Colonic mucosa (tissue), 4 donors: ENCODE data around the gene DIP2C. TPM values are rescaled to one million over a fixed set of nuclear protein-coding genes. Genes with fewer than 3 reads are reported as not detected.

Experiments
- DNase-seq: peaks from one replicate; pipeline ENCODE4 v3.0.0-alpha.2; 2020
- H3K27ac ChIP-seq: fragments of 200-600 bp; one replicate; pipeline ENCODE4 v1.8.0; 2021
- H3K27me3 ChIP-seq: fragments of 200-600 bp; one replicate; pipeline ENCODE4 v1.8.0; 2021
- H3K36me3 ChIP-seq: fragments of 200-600 bp; one replicate; pipeline ENCODE4 v1.8.0; 2021
- H3K4me1 ChIP-seq: fragments of 200-600 bp; one replicate; pipeline ENCODE4 v1.8.0; 2021; ENCODE audit warnings: mild to moderate bottlenecking
- H3K4me3 ChIP-seq: fragments of 200-600 bp; one replicate; pipeline ENCODE4 v1.8.0; 2021
- H3K9ac ChIP-seq, 2 donors: one replicate each; pipeline ENCODE4 v1.7.0; 2013; ENCODE audit warnings: control low read depth in 2 of 2, low read depth in 2 of 2, low read length in 2 of 2
- H3K9me3 ChIP-seq: fragments of 200-600 bp; one replicate; pipeline ENCODE4 v1.8.0; 2021
- intact Hi-C: fragments of 100-400 bp; cut with DNase I; formaldehyde crosslinking; loops from one replicate; pipeline ENCODE4 v1.14.1; 2022
- total RNA-seq, 2 donors: library from RNA; stranded (reverse); fragmentation: NEBNext Ultra II Directional in 1 of 2; extraction: Animal tissue kit (Norgen Biotek cat#: 25700) in 1 of 2; gene quantifications; one replicate each; pipeline ENCODE4 v1.2.1, GENCODE V29; 2021
- TF ChIP-seq, protein P1 (sequence below): fragments of 200-600 bp; IDR thresholded peaks from one replicate; pipeline ENCODE4 v1.8.0; 2022; ENCODE audit warnings: antibody characterized with exemption, mild to moderate bottlenecking
- donor health status: healthy.
- donor health status: DM: no; HTN: no; CAD: no.
- donor health status: DM: no; HTN: no; CAD: no.

Gene DIP2C
- total RNA-seq, 2 donors from 2014 or later = 7.6 to 11.2 TPM

GRCh38 chr10:311901-312665 lies 377.4 kb downstream of the DIP2C start:
- TF ChIP-seq, protein P1, sequence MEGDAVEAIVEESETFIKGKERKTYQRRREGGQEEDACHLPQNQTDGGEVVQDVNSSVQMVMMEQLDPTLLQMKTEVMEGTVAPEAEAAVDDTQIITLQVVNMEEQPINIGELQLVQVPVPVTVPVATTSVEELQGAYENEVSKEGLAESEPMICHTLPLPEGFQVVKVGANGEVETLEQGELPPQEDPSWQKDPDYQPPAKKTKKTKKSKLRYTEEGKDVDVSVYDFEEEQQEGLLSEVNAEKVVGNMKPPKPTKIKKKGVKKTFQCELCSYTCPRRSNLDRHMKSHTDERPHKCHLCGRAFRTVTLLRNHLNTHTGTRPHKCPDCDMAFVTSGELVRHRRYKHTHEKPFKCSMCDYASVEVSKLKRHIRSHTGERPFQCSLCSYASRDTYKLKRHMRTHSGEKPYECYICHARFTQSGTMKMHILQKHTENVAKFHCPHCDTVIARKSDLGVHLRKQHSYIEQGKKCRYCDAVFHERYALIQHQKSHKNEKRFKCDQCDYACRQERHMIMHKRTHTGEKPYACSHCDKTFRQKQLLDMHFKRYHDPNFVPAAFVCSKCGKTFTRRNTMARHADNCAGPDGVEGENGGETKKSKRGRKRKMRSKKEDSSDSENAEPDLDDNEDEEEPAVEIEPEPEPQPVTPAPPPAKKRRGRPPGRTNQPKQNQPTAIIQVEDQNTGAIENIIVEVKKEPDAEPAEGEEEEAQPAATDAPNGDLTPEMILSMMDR = no peak
- intact Hi-C loops = no loop called here
- no peak overlapping the region for H3K9ac ChIP-seq
- H3K36me3 ChIP-seq = no peaks in the 10 kb centered on the region
- no peaks in the 10 kb centered on the region for H3K9me3 ChIP-seq
- H3K27me3 ChIP-seq = no peaks in the 10 kb centered on the region
- peaks cover 3% of the 10 kb centered on the region for H3K4me1 ChIP-seq
- H3K4me3 ChIP-seq = no peak overlapping the region
- H3K27ac ChIP-seq = no peak overlapping the region
- DNase-seq = no peak

- intact Hi-C loops = no loop called here
- Histone ChIP-seq H3K9me3 (no peaks in the 10 kb centered on the region), H3K27ac (no peak overlapping the region), H3K4me1 (peaks cover 3% of the 10 kb centered on the region), H3K4me3 (no peak overlapping the region), H3K36me3 (no peaks in the 10 kb centered on the region), H3K27me3 (no peaks in the 10 kb centered on the region), H3K9ac (no peak overlapping the region)
- no peak for DNase-seq
- TF ChIP-seq, protein P1 = no peak
Observed at GRCh38 chr10:310976-311639, 378.4 kb downstream of the DIP2C start.

- no peak overlapping the region for H3K27ac ChIP-seq
- peaks cover 3% of the 10 kb centered on the region for H3K4me1 ChIP-seq
- no peak for DNase-seq
- TF ChIP-seq, protein P1 = no peak
- H3K4me3 ChIP-seq = no peak overlapping the region
- H3K9me3 ChIP-seq = no peaks in the 10 kb centered on the region
- H3K36me3 ChIP-seq = no peaks in the 10 kb centered on the region
- H3K9ac ChIP-seq = no peak overlapping the region
- intact Hi-C loops = no loop called here
- H3K27me3 ChIP-seq = no peaks in the 10 kb centered on the region
Observed at GRCh38 chr10:310371-310770, 379.1 kb downstream of the DIP2C start.

- H3K4me3 ChIP-seq = no peak overlapping the region
Observed at GRCh38 chr10:308572-309085, 380.8 kb downstream of the DIP2C start.

DNA sequence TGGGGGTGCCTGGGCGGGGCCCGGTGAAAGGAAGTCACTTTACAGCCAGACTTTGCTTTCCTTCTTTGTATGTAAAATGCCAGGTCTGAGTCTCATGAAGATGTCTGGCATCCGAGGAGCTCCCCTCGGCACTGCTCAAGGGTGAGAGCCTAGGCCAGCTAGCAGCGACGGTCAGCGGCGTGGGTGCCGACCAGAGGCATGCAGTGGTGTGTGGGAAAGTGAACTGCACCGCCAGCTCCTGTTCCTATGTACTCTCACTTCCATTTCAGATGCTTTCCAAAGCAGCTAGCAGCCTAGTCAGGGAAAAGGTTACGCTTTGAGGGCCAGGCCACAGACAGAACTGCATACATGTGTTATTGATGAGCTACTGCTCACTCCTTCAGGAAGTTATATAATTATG lies 381.4 kb downstream of the DIP2C start:
- Histone ChIP-seq H3K9me3 (no peaks in the 10 kb centered on the region), H3K4me3 (no peak overlapping the region), H3K9ac (no peak overlapping the region), H3K4me1 (peaks cover 3% of the 10 kb centered on the region), H3K27me3 (no peaks in the 10 kb centered on the region), H3K27ac (no peak overlapping the region), H3K36me3 (no peaks in the 10 kb centered on the region)
- TF ChIP-seq, protein P1 = no peak
- intact Hi-C loops = no loop called here
- DNase-seq = no peak

More at GRCh38 chr10:308572-309085, 380.8 kb downstream of the DIP2C start:
- no peaks in the 10 kb centered on the region for H3K36me3 ChIP-seq
- peak; percentile 31 for DNase-seq
- H3K27me3 ChIP-seq = no peaks in the 10 kb centered on the region
- TF ChIP-seq, protein P1 = no peak
- H3K9me3 ChIP-seq = no peaks in the 10 kb centered on the region
- H3K27ac ChIP-seq = no peak overlapping the region
- peaks cover 3% of the 10 kb centered on the region for H3K4me1 ChIP-seq
- intact Hi-C loops = no loop called here
- no peak overlapping the region for H3K9ac ChIP-seq
